A673 (cell line): ENCODE results near the gene UBE2A. TPM values are rescaled to one million over a fixed set of nuclear protein-coding genes. Genes with fewer than 3 reads are reported as not detected.

ENCODE experiments used
- Bru-seq: library from RNA; stranded (reverse); fragments of 400-500 nt; gene quantifications from one replicate; lab custom pipeline; 2021; lab: Mats Ljungman, UMichigan
- BruChase-seq, 2 experiments: library from RNA; stranded (reverse); fragments of 400-500 nt; gene quantifications; one replicate each; lab custom pipeline; 2021; lab: Mats Ljungman, UMichigan
- BruUV-seq: library from RNA; stranded (reverse); fragments of 400-500 nt; replicated peaks from 2 replicates; lab custom pipeline; 2021; lab: Mats Ljungman, UMichigan
- CTCF ChIA-PET: fragments of 300-600 bp; sonication (Branson Sonifier 250); formaldehyde crosslinking; loops from one replicate; lab custom pipeline; 2022; ENCODE audit warnings: antibody characterized with exemption; lab: Charles Lee
- POLR2A ChIA-PET: fragments of 300-600 bp; sonication (Branson Sonifier 250); formaldehyde crosslinking; loops from one replicate; lab custom pipeline; 2022; ENCODE audit warnings: antibody characterized with exemption; ENCODE audit not compliant: low non-redundant PET; lab: Charles Lee
- DNase-seq: peaks from one replicate; pipeline ENCODE4 v3.0.0-alpha.2; 2015; ENCODE audit warnings: low spot score
- H3K27ac ChIP-seq: fragments of 200-600 bp; sonication (generic); 2 replicates; pipeline ENCODE4 v1.5.1; 2016; ENCODE audit warnings: mixed run types, low read depth, mild to moderate bottlenecking, mixed read lengths, antibody characterized with exemption, low read length; ENCODE audit not compliant: poor library complexity, severe bottlenecking
- H3K27me3 ChIP-seq: fragments of 200-600 bp; sonication (generic); replicated peaks from 2 replicates; pipeline ENCODE4 v1.6.1; 2017; ENCODE audit warnings: mixed run types, low read depth, mild to moderate bottlenecking, mixed read lengths, antibody characterized with exemption, low read length; ENCODE audit not compliant: insufficient read depth, poor library complexity
- H3K36me3 ChIP-seq: fragments of 200-600 bp; sonication (generic); 2 replicates; pipeline ENCODE4 v1.6.1; 2016; ENCODE audit warnings: mixed run types, mild to moderate bottlenecking, mixed read lengths, antibody characterized with exemption, low read length; ENCODE audit not compliant: insufficient read depth, poor library complexity, severe bottlenecking
- H3K4me1 ChIP-seq: fragments of 200-600 bp; sonication (generic); 2 replicates; pipeline ENCODE4 v1.6.1; 2017; ENCODE audit warnings: mixed run types, mild to moderate bottlenecking, mixed read lengths, antibody characterized with exemption, low read length; ENCODE audit not compliant: insufficient read depth, poor library complexity, severe bottlenecking
- H3K4me3 ChIP-seq: fragments of 200-600 bp; sonication (generic); 2 replicates; pipeline ENCODE4 v1.5.1; 2016; ENCODE audit warnings: low read depth, mixed run types, mild to moderate bottlenecking, mixed read lengths, low read length; ENCODE audit not compliant: poor library complexity, severe bottlenecking
- H3K9me3 ChIP-seq: fragments of 200-600 bp; sonication (generic); 2 replicates; pipeline ENCODE4 v1.6.1; 2016; ENCODE audit warnings: mixed run types, low read depth, mild to moderate bottlenecking, mixed read lengths, antibody characterized with exemption, low read length; ENCODE audit not compliant: poor library complexity, severe bottlenecking
- EZH2 ChIP-seq: fragments of 200-600 bp; sonication (generic); IDR thresholded peaks from 2 replicates; pipeline ENCODE4 v1.6.1; 2017; ENCODE audit warnings: borderline replicate concordance, low read depth, mild to moderate bottlenecking, mixed read lengths, antibody characterized with exemption, low read length; ENCODE audit not compliant: poor library complexity, severe bottlenecking
- intact Hi-C: fragments of 100-400 bp; cut with micrococcal nuclease; formaldehyde crosslinking; loops from one replicate; pipeline ENCODE4 v1.10.0; 2022; ENCODE audit not compliant: unreplicated experiment
- long read RNA-seq: library from polyadenylated mRNA; stranded (forward); transcript quantifications from one replicate; pipeline ENCODE4 v2.0.0, GENCODE V29; 2022
- total RNA-seq: library from RNA; stranded (reverse); gene quantifications from 2 replicates; pipeline ENCODE4 v1.2.3, GENCODE V29; 2021
- TF ChIP-seq, protein P1 (sequence below): fragments of 300-800, 200-600 bp; sonication (generic); conservative IDR thresholded peaks from 2 replicates; pipeline ENCODE4 v1.5.1; 2017; ENCODE audit warnings: low read depth, mild to moderate bottlenecking, antibody characterized with exemption, low read length, moderate library complexity, mixed read lengths

Gene UBE2A
- total RNA-seq: 76.5 and 85.3 TPM in 2 replicates
- Bru-seq, nascent RNA: percentile 85 among the genes with signal in this experiment
- BruChase-seq, experiment 1, labeled RNA remaining after a 2-hour chase: percentile 93 among the genes with signal in this experiment
- BruChase-seq, experiment 2, labeled RNA remaining after a 6-hour chase: percentile 92 among the genes with signal in this experiment
- long read RNA-seq, transcript UBE2A-206 (5 exons, 1,381 nt): minor isoform, 10 of 140 reads
- long read RNA-seq, transcript UBE2A-202 (6 exons, 1,874 nt): major isoform, 108 of 140 reads
- long read RNA-seq, partial matches to known transcripts: 0 of 140 reads
- long read RNA-seq, other reads (novel, unspliced or antisense): 20 of 140 reads

DNA sequence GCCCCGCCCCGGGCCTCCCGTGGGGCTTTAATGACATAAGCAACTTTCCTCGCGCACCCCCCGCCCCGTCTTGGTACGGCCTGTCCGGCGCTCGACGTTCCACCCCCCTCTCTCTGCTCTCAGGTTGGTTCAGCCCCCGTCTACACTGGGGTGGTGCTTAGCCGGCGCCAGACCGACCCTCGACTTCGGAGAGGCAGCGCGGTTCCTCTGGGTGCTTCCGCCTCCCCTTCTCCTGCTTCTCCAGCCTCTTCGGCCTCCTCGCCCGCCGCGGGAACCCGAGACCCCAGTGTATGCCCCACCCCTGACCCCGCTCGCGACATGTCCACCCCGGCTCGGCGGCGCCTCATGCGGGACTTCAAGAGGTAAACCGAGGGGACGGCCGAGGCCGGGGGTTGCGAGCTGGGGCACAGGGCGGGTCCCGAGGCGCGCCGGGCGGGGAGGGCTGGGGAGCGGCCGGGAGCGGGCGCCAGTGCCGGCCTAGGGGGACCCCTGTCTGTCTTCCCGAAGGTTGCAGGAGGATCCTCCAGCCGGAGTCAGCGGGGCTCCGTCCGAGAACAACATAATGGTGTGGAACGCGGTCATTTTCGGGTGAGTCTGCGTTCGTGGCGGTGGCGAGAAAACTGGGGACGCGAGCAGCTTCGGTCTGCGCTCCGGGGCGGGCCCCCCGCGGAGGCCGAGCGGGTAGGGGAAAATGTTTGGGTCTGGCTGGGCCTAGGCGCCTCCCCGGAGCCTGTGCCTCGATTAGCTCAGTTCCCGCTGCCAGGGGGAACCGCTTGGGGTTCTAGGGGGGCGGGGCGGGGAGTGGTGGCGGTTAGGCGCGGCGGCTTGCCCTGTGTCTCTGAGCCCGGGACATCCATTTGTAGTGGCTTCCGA is at the start of gene UBE2A:
TSS of gene UBE2A (plus strand) at position 170 of the 873 bp plus-strand sequence. CDS start at position 319, 149 bp downstream.
- no peaks in the 10 kb centered on the region for H3K27me3 ChIP-seq
- TF ChIP-seq EZH2: no peak
- TF ChIP-seq, protein P1, sequence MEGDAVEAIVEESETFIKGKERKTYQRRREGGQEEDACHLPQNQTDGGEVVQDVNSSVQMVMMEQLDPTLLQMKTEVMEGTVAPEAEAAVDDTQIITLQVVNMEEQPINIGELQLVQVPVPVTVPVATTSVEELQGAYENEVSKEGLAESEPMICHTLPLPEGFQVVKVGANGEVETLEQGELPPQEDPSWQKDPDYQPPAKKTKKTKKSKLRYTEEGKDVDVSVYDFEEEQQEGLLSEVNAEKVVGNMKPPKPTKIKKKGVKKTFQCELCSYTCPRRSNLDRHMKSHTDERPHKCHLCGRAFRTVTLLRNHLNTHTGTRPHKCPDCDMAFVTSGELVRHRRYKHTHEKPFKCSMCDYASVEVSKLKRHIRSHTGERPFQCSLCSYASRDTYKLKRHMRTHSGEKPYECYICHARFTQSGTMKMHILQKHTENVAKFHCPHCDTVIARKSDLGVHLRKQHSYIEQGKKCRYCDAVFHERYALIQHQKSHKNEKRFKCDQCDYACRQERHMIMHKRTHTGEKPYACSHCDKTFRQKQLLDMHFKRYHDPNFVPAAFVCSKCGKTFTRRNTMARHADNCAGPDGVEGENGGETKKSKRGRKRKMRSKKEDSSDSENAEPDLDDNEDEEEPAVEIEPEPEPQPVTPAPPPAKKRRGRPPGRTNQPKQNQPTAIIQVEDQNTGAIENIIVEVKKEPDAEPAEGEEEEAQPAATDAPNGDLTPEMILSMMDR: 0 out of 2 replicates have a peak, but pooled peaks have one; percentile 18
- H3K4me3 ChIP-seq: peak within 1 kb of the TSS; percentile 90
- peaks cover 5% of the 10 kb centered on the region for H3K4me1 ChIP-seq
- DNase-seq: peak; percentile 93
- CTCF ChIA-PET: interaction anchor here (0.6 kb wide), 1 partner anchor 21 kb away, joined by 6 read pairs; no protein-coding TSS in a partner anchor
- H3K27ac ChIP-seq: peak within 1 kb of the TSS; percentile 91
- no peaks in the 10 kb centered on the region for H3K9me3 ChIP-seq
- BruUV-seq: no TSS peak
- peaks cover 6% of the 10 kb centered on the region for H3K36me3 ChIP-seq
- POLR2A ChIA-PET: interaction anchor here (0.6 kb wide), 1 partner anchor 94 kb away, joined by 3 read pairs; no protein-coding TSS in a partner anchor
- intact Hi-C loops: no loop called here

DNA sequence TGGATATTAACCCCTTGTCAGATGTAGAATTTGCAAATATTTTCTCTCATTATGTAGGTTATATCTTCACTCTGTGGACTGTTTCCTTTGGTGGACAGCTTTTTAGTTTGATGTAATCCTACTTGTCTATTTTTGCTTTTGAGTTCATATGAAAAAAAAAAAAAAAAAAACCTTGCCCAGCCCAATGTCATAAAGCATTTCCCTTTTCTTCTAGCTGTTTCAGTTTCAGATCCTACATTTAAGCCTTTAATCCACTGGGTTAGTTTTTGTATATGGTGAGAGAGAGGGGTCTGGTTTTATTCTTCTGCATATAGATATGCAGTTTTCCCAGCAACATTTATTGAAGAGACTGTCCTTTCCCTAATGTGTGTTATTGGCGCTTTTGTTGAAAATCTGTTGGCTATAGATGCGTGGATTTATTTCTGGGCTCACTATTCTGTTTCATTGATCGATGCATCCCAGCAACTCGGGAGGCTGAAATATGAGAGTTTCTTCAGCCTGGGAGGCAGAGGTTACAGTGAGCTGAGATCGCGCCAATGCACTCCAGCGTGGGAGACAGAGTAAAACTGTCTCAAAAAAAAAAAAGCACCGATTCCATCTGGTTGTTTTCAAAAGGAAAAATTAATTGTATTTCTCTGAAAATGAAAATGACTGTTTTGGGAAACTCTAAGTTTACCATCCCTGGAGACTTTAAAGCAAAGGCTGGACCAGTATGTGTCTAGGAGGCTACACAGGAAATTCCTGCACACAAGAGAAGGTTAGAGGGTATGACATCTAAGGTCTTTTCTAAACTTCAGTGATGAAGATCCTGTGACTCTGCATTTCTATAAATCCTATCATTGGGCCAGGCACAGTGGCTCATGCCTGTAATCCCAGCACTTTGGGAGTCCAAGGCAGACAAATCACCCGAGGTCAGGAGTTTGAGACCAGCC is 44.8 kb upstream of the UBE2A start:
- DNase-seq: no peak
- no peak overlapping the region for H3K4me3 ChIP-seq
- intact Hi-C loops: no loop called here
- BruUV-seq: no TSS peak
- CTCF ChIA-PET: no interaction called here
- no peaks in the 10 kb centered on the region for H3K36me3 ChIP-seq
- no peak overlapping the region for H3K27ac ChIP-seq
- no peaks in the 10 kb centered on the region for H3K4me1 ChIP-seq
- H3K27me3 ChIP-seq: no peaks in the 10 kb centered on the region
- H3K9me3 ChIP-seq: no peaks in the 10 kb centered on the region
- no peak for TF ChIP-seq EZH2
- TF ChIP-seq, protein P1: no peak
- POLR2A ChIA-PET: no interaction called here
